ENCODE measurements around the gene ATXN1.
"Not testable (repeated sequence)": the region's sequence is repeated elsewhere in the genome, so short reads cannot be mapped to it uniquely, and the experiment has no call there.

ATXN1 gene

DNA sequence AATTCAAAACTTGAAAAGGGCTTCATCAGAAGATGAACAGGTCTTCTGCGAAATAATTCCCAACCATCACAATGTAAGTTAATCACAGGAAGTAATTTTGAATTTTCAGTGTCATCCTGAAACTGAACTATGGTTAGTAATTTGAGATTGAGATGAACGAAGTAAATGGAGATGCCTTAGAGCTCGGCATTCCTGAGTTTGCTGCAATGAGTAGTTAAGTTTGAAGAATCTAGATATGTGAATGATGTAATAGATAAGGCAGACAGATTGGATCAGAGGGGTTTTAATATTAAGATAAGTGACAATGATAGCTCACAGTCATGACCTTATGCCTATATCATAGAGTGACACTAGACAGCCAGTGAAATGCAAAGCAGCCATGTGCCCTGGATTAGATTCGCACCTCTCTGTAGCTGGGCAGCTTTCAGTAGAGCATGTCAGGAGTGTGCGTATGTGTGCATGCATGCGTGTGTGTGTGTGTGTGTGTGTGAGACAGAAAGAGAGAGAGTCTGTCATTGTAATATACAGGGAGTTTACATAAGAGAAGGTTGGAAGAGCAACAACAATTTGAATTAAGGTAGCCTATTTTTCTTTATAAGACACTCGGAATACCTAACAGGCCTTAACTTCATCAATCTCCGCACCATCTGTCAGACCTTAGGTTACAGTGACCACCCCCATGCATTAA, 289.9 kb downstream of the ATXN1 start:
- no peak for DNase-seq (ENCODE audit: extremely low spot score)
- CTCF ChIA-PET: no interaction called here
- POLR2A ChIA-PET: no interaction called here
- TF ChIP-seq SP1 (IDR thresholded peaks at IDR 0.05): no peak
- TF ChIP-seq ELF4 (IDR thresholded peaks at IDR 0.05): no peak
- TF ChIP-seq, protein P1, sequence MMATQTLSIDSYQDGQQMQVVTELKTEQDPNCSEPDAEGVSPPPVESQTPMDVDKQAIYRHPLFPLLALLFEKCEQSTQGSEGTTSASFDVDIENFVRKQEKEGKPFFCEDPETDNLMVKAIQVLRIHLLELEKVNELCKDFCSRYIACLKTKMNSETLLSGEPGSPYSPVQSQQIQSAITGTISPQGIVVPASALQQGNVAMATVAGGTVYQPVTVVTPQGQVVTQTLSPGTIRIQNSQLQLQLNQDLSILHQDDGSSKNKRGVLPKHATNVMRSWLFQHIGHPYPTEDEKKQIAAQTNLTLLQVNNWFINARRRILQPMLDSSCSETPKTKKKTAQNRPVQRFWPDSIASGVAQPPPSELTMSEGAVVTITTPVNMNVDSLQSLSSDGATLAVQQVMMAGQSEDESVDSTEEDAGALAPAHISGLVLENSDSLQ (IDR thresholded peaks at IDR 0.05): no peak
- TF ChIP-seq NFRKB (IDR thresholded peaks at IDR 0.05): no peak

DNA sequence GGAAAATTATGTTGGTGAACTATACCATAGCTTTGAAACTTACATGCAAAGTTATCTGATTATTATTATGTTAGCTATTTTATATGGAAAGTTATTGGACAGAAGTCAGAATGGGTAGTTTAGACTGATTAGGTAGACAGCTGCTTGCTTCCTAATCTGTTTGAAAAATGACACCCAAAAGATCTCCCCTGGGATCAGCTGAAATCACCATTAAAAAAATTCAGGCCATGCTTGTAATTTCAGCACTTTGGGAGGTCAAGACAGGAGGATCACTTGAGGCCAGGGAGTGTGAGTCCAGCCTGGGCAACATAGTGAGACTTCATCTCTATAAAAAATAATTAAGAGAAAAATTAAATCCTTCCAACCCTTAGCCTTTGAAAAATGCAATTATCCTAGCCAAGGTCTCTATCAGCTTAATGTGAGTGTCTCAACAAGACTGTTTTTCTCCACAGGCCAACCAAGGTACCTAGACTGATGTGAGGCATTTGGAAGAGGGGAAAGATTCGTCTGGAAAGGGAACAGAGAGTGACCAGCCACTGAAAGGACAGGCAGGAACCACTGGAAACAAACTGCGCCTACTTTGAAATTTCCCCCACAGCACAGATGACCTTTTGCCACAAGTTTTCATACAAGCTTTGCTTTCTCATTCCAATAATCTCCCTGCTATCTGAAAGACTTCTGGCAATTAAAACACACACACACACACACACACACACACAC, 290.6 kb downstream of the ATXN1 start:
- ChIA-PET POLR2A (no interaction called here), CTCF (no interaction called here)
- TF ChIP-seq FOXK2 (IDR thresholded peaks at IDR 0.05): no peak
- DNase-seq (ENCODE audit: extremely low spot score): no peak

DNA sequence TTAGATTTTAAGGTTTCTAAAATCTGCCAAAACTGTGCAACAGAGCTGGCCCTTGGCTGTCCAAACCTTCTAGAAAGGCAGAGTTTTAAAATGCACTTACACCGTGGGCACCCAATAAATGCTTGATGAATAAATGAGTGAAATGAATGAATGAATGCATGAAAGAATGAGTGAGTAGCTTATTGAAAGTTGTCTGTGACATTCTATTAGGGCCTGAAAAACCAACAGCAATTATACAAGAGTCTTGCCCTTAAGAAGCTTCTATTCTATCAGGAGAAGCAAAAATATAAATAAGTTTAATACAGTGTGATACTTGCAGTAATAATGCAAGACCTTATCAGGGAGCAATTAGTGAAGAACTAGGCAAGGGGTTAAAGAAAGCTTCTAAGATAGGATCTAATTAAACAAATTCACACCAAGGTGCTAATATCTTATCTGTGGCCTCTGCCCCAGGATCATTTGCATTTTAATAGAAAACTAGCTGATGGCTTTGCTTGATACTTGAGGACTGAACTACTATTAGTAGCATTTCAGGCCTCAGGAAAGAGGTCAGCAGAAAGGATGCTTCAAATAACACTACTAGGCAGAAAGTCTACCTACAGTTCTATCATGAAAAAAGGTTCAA, 292.2 kb downstream of the ATXN1 start:
- ChIA-PET POLR2A (no interaction called here), CTCF (interaction anchor here (0.6 to 0.7 kb wide), 2 partner anchors 10 to 506 kb away, joined by 3 read pairs; no protein-coding TSS in a partner anchor)
- TF ChIP-seq BHLHE40 (IDR thresholded peaks at IDR 0.05; ENCODE audit: borderline replicate concordance) (no peak), FOXM1 (IDR thresholded peaks at IDR 0.05; ENCODE audit: borderline replicate concordance) (no peak), LEF1 (IDR thresholded peaks at IDR 0.05; ENCODE audit: borderline replicate concordance) (no peak), NFRKB (IDR thresholded peaks at IDR 0.05) (no peak), TARDBP (IDR thresholded peaks at IDR 0.05) (no peak), SP1 (IDR thresholded peaks at IDR 0.05) (no peak), ELF4 (IDR thresholded peaks at IDR 0.05) (no peak), ARNT (IDR thresholded peaks at IDR 0.05) (no peak), ZNF384 (IDR thresholded peaks at IDR 0.05) (no peak), CTBP1 (IDR thresholded peaks at IDR 0.05; ENCODE audit: borderline replicate concordance) (no peak), FOXA1 (IDR thresholded peaks at IDR 0.05) (no peak), HDGF (IDR thresholded peaks at IDR 0.05; ENCODE audit: borderline replicate concordance) (no peak), FOXK2 (IDR thresholded peaks at IDR 0.05) (no peak), L3MBTL2 (conservative IDR thresholded peaks at IDR 0.05) (no peak), SUZ12 (IDR thresholded peaks at IDR 0.05) (no peak)
- TF ChIP-seq, protein P1 (IDR thresholded peaks at IDR 0.05): no peak
- no peak for DNase-seq (ENCODE audit: extremely low spot score)

DNA sequence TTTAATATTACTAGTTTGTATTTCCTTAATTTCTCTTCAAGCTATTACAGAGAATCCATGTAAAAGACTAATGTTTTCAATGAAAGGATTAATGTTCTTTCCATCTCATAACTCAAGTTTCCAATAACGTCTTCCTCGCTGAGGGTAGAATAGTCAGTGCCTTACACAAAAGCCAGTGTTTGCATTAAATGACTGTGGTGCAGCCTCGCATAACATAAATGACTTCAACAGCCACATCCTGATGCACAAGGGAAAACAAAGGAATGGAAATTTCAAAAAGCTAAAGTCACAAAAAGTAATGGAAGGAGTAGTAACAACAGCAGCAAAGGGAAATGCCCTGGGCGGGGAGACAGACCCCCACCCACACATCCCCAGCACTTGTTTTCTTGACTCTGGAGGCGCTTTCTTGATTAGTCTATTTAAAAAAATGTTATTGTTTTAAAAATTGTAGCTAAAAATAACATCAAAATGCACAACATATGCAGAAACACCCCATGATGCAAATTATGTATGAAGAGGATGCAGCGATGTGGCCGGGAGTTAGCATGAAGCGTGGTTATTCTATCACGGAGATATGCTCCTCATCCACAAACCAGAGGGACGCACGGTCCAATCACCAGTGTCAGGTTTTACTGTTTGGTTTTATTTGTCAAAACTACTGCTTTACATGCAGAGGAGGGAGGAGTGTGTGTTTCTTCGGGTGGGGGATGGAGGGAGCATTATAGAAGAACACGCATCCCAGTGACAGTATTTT, 294.3 kb downstream of the ATXN1 start:
- CTCF ChIA-PET: no interaction called here

DNA sequence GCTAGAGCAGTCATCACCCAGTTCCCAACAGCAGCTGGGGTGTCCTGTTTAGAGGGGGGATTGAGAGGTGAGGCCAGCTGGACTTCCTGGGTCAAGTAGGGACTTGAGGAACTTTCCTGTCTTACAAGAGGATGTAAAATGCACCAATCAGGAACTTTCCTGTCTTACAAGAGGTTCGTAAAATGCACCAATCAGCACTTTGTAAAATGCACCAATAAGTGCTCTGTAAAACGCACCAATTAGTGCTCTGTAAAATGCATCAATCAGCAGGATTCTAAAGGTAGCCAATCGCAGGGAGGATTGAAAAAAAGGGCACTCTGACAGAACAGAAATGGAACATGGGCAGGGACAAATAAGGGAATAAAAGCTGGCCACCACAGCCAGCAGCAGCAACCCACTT, 297.2 kb downstream of the ATXN1 start:
- POLR2A ChIA-PET: no interaction called here

More for the DNA sequence above, 294.3 kb downstream of the ATXN1 start:
- TF ChIP-seq HDGF (IDR thresholded peaks at IDR 0.05; ENCODE audit: borderline replicate concordance) (no peak), ELF4 (IDR thresholded peaks at IDR 0.05) (no peak), FOXK2 (IDR thresholded peaks at IDR 0.05) (no peak), CTBP1 (IDR thresholded peaks at IDR 0.05; ENCODE audit: borderline replicate concordance) (no peak), TARDBP (IDR thresholded peaks at IDR 0.05) (no peak), FOXA1 (IDR thresholded peaks at IDR 0.05) (no peak), L3MBTL2 (conservative IDR thresholded peaks at IDR 0.05) (no peak), BHLHE40 (IDR thresholded peaks at IDR 0.05; ENCODE audit: borderline replicate concordance) (no peak), LEF1 (IDR thresholded peaks at IDR 0.05; ENCODE audit: borderline replicate concordance) (no peak), SUZ12 (IDR thresholded peaks at IDR 0.05) (no peak), FOXM1 (IDR thresholded peaks at IDR 0.05; ENCODE audit: borderline replicate concordance) (no peak), SP1 (IDR thresholded peaks at IDR 0.05) (no peak)
- TF ChIP-seq, protein P1 (IDR thresholded peaks at IDR 0.05): no peak
- POLR2A ChIA-PET: no interaction called here
- no peak for DNase-seq (ENCODE audit: extremely low spot score)

DNA sequence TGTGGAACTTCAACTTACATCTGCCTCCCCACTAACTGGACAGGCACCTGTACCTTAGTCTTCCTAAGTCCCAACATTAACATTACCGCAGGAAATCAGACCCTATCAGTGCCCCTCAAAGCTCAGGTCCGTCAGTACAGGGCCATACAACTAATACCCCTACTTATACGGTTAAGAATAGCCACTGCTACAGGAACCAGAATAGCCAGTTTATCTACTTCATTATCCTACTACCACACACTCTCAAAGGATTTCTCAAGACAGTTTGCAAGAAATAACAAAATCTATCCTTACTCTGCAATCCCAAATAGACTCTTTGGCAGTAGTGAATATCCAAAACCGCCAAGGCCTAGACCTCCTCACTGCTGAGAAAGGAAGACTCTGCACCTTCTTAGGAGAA, 298.0 kb downstream of the ATXN1 start:
- DNase-seq (ENCODE audit: extremely low spot score); CTCF ChIA-PET; POLR2A ChIA-PET: not testable (repeated sequence)

More for the DNA sequence above, 297.2 kb downstream of the ATXN1 start:
- TF ChIP-seq HDGF (IDR thresholded peaks at IDR 0.05; ENCODE audit: borderline replicate concordance) (no peak), FOXA1 (IDR thresholded peaks at IDR 0.05) (no peak), L3MBTL2 (conservative IDR thresholded peaks at IDR 0.05) (no peak), FOXK2 (IDR thresholded peaks at IDR 0.05) (no peak), SP1 (IDR thresholded peaks at IDR 0.05) (no peak), TARDBP (IDR thresholded peaks at IDR 0.05) (no peak), ZNF384 (IDR thresholded peaks at IDR 0.05) (no peak), FOXM1 (IDR thresholded peaks at IDR 0.05; ENCODE audit: borderline replicate concordance) (no peak), NFRKB (IDR thresholded peaks at IDR 0.05) (no peak), BHLHE40 (IDR thresholded peaks at IDR 0.05; ENCODE audit: borderline replicate concordance) (no peak), CTBP1 (IDR thresholded peaks at IDR 0.05; ENCODE audit: borderline replicate concordance) (no peak), ELF4 (IDR thresholded peaks at IDR 0.05) (no peak), SUZ12 (IDR thresholded peaks at IDR 0.05) (no peak), ARNT (IDR thresholded peaks at IDR 0.05) (no peak), LEF1 (IDR thresholded peaks at IDR 0.05; ENCODE audit: borderline replicate concordance) (no peak)
- TF ChIP-seq, protein P1 (IDR thresholded peaks at IDR 0.05): no peak
- DNase-seq (ENCODE audit: extremely low spot score): no peak
- CTCF ChIA-PET: interaction anchor here (0.6 kb wide), 1 partner anchor 501 kb away, joined by 4 read pairs; no protein-coding TSS in a partner anchor

All from HEK293T (cell line).